Mesenchymal stem cell (in vitro differentiated cells and primary cell): ENCODE data around the gene SSH2.
A peak's percentile ranks its signal among the peaks of the same experiment; 100 is the strongest.

Source experiments
- DNase-seq: peaks from one replicate; pipeline ENCODE4 v3.0.0-alpha.2; 2013
- H2AFZ ChIP-seq: one replicate; pipeline ENCODE4 v1.6.1; 2013; ENCODE audit warnings: low read depth, mild to moderate bottlenecking, control low read depth, inconsistent platforms, low read length, moderate library complexity
- H2AK5ac ChIP-seq: 2 replicates; pipeline ENCODE4 v1.6.1; 2013; ENCODE audit warnings: low read length, moderate library complexity, mild to moderate bottlenecking, inconsistent platforms; ENCODE audit not compliant: severe bottlenecking
- H2BK120ac ChIP-seq: one replicate; pipeline ENCODE4 v1.6.1; 2013; ENCODE audit warnings: low read depth, mild to moderate bottlenecking, inconsistent platforms, low read length, moderate library complexity
- H2BK12ac ChIP-seq, 2 experiments: one replicate each; pipeline ENCODE4 v1.6.1; 2013; ENCODE audit warnings: inconsistent platforms in 2 of 2, low read length in 2 of 2, mild to moderate bottlenecking in 2 of 2, moderate library complexity in 2 of 2, control low read depth in 1 of 2
- H2BK15ac ChIP-seq: one replicate; pipeline ENCODE4 v1.6.1; 2013; ENCODE audit warnings: mild to moderate bottlenecking, low read depth, inconsistent platforms; ENCODE audit not compliant: poor library complexity, severe bottlenecking
- H2BK5ac ChIP-seq: 2 replicates; pipeline ENCODE4 v1.6.1; 2013; ENCODE audit warnings: low read depth, mild to moderate bottlenecking, low read length, control low read depth, inconsistent platforms; ENCODE audit not compliant: poor library complexity, severe bottlenecking
- H3K14ac ChIP-seq, 2 experiments: one replicate each; pipeline ENCODE4 v1.6.1; 2013; ENCODE audit warnings: inconsistent platforms in 2 of 2, low read length in 2 of 2, control low read depth in 1 of 2, mild to moderate bottlenecking in 1 of 2, moderate library complexity in 1 of 2
- H3K18ac ChIP-seq, 2 experiments: one replicate each; pipeline ENCODE4 v1.6.1; 2013; ENCODE audit warnings: inconsistent platforms in 2 of 2, low read length in 2 of 2, control low read depth in 1 of 2, low read depth in 1 of 2, mild to moderate bottlenecking in 1 of 2
- H3K23ac ChIP-seq, 2 experiments: one replicate each; pipeline ENCODE4 v1.6.1; 2013; ENCODE audit warnings: inconsistent platforms in 2 of 2, low read length in 2 of 2, mild to moderate bottlenecking in 2 of 2, moderate library complexity in 2 of 2, control low read depth in 1 of 2
- H3K27ac ChIP-seq: 2 replicates; pipeline ENCODE4 v1.5.1; 2013; ENCODE audit warnings: mild to moderate bottlenecking, moderate library complexity, low read length, control low read depth, inconsistent platforms; ENCODE audit not compliant: poor library complexity, severe bottlenecking
- H3K27me3 ChIP-seq, 2 experiments: 2 replicates each; pipeline versions ENCODE4 v1.6.1 to v1.7.0; 2013; ENCODE audit warnings: low read length in 2 of 2, mild to moderate bottlenecking in 2 of 2, moderate library complexity in 2 of 2, control low read depth in 1 of 2, inconsistent platforms in 1 of 2; ENCODE audit not compliant: control insufficient read depth in 1 of 2, insufficient read depth in 1 of 2
- H3K36me3 ChIP-seq, 2 experiments: 2 replicates each; pipeline versions ENCODE4 v1.6.1 to v1.7.0; 2013; ENCODE audit warnings: low read length in 2 of 2, control low read depth in 1 of 2, inconsistent platforms in 1 of 2, low read depth in 1 of 2, mild to moderate bottlenecking in 1 of 2; ENCODE audit not compliant: insufficient read depth in 2 of 2, control insufficient read depth in 1 of 2
- H3K4ac ChIP-seq, 2 experiments: one replicate each; pipeline ENCODE4 v1.6.1; 2013; ENCODE audit warnings: inconsistent platforms in 2 of 2, low read length in 2 of 2, mild to moderate bottlenecking in 2 of 2, moderate library complexity in 2 of 2, control low read depth in 1 of 2, low read depth in 1 of 2
- H3K4me1 ChIP-seq: 2 replicates; pipeline ENCODE4 v1.6.1; 2013; ENCODE audit warnings: low read depth, low read length, control low read depth; ENCODE audit not compliant: control insufficient read depth, insufficient read depth
- H3K4me2 ChIP-seq: 2 replicates; pipeline ENCODE4 v1.6.1; 2013; ENCODE audit warnings: low read length, mild to moderate bottlenecking, inconsistent platforms; ENCODE audit not compliant: poor library complexity, severe bottlenecking
- H3K4me3 ChIP-seq, 2 experiments: 2 replicates each; pipeline versions ENCODE4 v1.5.1 to v1.7.0; 2013; ENCODE audit warnings: low read length in 2 of 2, mild to moderate bottlenecking in 2 of 2, control low read depth in 1 of 2, low read depth in 1 of 2; ENCODE audit not compliant: insufficient read depth in 1 of 2
- H3K79me1 ChIP-seq: replicated peaks from 2 replicates; pipeline ENCODE4 v1.6.1; 2013; ENCODE audit warnings: mild to moderate bottlenecking, control low read depth, low read length, inconsistent platforms; ENCODE audit not compliant: poor library complexity, severe bottlenecking
- H3K9ac ChIP-seq: 2 replicates; pipeline ENCODE4 v1.7.0; 2013; ENCODE audit warnings: mild to moderate bottlenecking, low read length, moderate library complexity
- H3K9me3 ChIP-seq: 2 replicates; pipeline ENCODE4 v1.7.0; 2013; ENCODE audit warnings: mild to moderate bottlenecking, low read length; ENCODE audit not compliant: control insufficient read depth
- H4K8ac ChIP-seq: one replicate; pipeline ENCODE4 v1.6.1; 2013; ENCODE audit warnings: inconsistent platforms, mild to moderate bottlenecking, low read length, moderate library complexity
- H4K91ac ChIP-seq: one replicate; pipeline ENCODE4 v1.6.1; 2013; ENCODE audit warnings: mild to moderate bottlenecking, low read length, inconsistent platforms
- WGBS: methylation state at CpG from one replicate; pipeline ENCODE4 v1.1.7; 2013; ENCODE audit warnings: mixed read lengths; 5-methylcytosine and 5-hydroxymethylcytosine counted together

The SSH2 gene

GRCh38 chr17:29619251-29619650 is 310.8 kb downstream of the SSH2 start:
- H3K14ac ChIP-seq, result peak overlapping the region in 1 of 2 experiments; percentile 74
- H3K27ac ChIP-seq, result no peak overlapping the region
- no peak overlapping the region for H2AK5ac ChIP-seq
- no peak overlapping the region for H3K4me3 ChIP-seq
- H2BK120ac ChIP-seq, result no peak overlapping the region
- H2BK15ac ChIP-seq, result no peak overlapping the region
- peaks cover 0 to 3% of the 10 kb centered on the region in 2 experiments for H3K36me3 ChIP-seq
- H3K79me1 ChIP-seq, result no peaks in the 10 kb centered on the region
- no peak overlapping the region for H2AFZ ChIP-seq
- H4K91ac ChIP-seq, result peak overlapping the region; percentile 34
- peaks cover 8 to 9% of the 10 kb centered on the region in 2 experiments for H3K27me3 ChIP-seq
- peak; percentile 55 for DNase-seq
- H3K4me2 ChIP-seq, result no peak overlapping the region
- no peak overlapping the region for H3K9ac ChIP-seq
- H2BK5ac ChIP-seq, result no peak overlapping the region
- peaks cover 60% of the 10 kb centered on the region for H3K4me1 ChIP-seq
- no peak overlapping the region for H3K18ac ChIP-seq
- H3K4ac ChIP-seq, result no peak overlapping the region
- H3K9me3 ChIP-seq, result no peaks in the 10 kb centered on the region
- peak overlapping the region in 1 of 2 experiments; percentile 5 for H3K23ac ChIP-seq
- H4K8ac ChIP-seq, result no peak overlapping the region
- peak overlapping the region in 1 of 2 experiments; percentile 32 for H2BK12ac ChIP-seq

- Histone ChIP-seq H3K9me3 (no peaks in the 10 kb centered on the region), H3K18ac (peak overlapping the region in 1 of 2 experiments; percentile 49), H3K27ac (no peak overlapping the region), H3K36me3 (peaks cover 0 to 3% of the 10 kb centered on the region in 2 experiments), H3K23ac (no peak overlapping the region), H3K14ac (no peak overlapping the region), H2AFZ (no peak overlapping the region), H4K91ac (no peak overlapping the region), H3K9ac (no peak overlapping the region), H3K4me1 (peaks cover 67% of the 10 kb centered on the region), H2BK12ac (peak overlapping the region in 1 of 2 experiments; percentile 50), H2BK15ac (peak overlapping the region; percentile 26), H3K4me3 (peak overlapping the region in 1 of 2 experiments; percentile 28), H2BK5ac (no peak overlapping the region), H4K8ac (no peak overlapping the region), H2AK5ac (no peak overlapping the region), H3K4me2 (peak overlapping the region; percentile 70), H3K79me1 (no peaks in the 10 kb centered on the region), H3K27me3 (peaks cover 8 to 9% of the 10 kb centered on the region in 2 experiments), H3K4ac (peak overlapping the region in 1 of 2 experiments; percentile 27), H2BK120ac (no peak overlapping the region)
- DNase-seq, result no peak
- 45% methylated on average over 18 of the region's 22 CpGs for WGBS
Observed at GRCh38 chr17:29618272-29619065, 311.6 kb downstream of the SSH2 start.

DNA sequence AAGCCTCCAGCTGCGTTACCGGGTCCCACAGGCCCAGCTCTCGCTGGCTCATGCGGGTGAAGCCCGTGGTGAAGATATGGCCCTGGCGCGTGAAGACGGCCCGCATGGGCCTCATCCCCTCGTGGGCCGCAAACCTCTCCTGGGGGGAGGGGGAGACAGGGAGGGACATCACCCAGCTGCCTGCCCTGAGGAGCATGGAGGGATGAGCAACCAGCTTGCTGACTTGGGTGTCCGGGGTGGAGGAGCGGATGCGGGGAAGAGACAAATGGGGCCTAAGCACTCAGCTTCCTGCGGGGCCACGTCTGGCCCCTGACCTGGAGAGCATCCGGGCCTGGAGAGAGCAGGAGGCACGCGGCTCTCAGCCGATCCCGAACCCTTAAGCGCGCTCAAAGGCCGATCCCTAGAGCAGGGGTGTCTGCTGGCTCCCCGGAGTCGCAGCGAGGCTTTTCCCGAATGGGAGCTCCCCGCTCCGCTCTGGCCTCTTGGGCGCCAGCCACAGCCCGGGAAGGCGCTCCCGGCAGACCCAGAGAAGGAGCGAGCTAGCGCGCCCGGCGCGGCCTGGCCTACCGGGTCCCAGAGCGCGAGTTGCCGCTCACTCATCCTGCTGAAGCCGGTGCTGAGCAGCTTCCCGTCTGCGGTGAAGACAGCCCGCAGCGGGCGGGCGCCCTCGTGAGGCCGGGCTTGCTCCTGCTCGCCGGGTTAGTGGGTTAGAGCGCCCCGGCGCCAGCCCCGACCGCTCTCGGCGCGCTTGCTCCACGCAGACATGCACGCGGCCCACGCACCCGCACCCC is 312.4 kb downstream of the SSH2 start:
- Histone ChIP-seq H4K91ac (no peak overlapping the region), H3K9ac (peak overlapping the region; percentile 87), H2AFZ (peak overlapping the region; percentile 34), H2BK12ac (peak overlapping the region in 1 of 2 experiments; percentile 50), H3K4me2 (peak overlapping the region; percentile 70), H3K4ac (peak overlapping the region in 1 of 2 experiments; percentile 27), H2BK120ac (no peak overlapping the region), H4K8ac (peak overlapping the region; percentile 76), H3K4me1 (peaks cover 67% of the 10 kb centered on the region), H3K23ac (peak overlapping the region in 1 of 2 experiments; percentile 41), H3K27me3 (peaks cover 8 to 9% of the 10 kb centered on the region in 2 experiments), H2BK15ac (peak overlapping the region; percentile 26), H2BK5ac (no peak overlapping the region), H3K9me3 (no peaks in the 10 kb centered on the region), H3K18ac (peak overlapping the region; percentile 56 to 57), H3K27ac (no peak overlapping the region), H3K4me3 (peak overlapping the region; percentile 35 to 47), H3K36me3 (peaks cover 0 to 11% of the 10 kb centered on the region in 2 experiments), H2AK5ac (no peak overlapping the region), H3K79me1 (no peaks in the 10 kb centered on the region), H3K14ac (peak overlapping the region in 1 of 2 experiments; percentile 42)
- peak; percentile 71 for DNase-seq
- 13% methylated on average over 68 of the region's 68 CpGs for WGBS

DNA sequence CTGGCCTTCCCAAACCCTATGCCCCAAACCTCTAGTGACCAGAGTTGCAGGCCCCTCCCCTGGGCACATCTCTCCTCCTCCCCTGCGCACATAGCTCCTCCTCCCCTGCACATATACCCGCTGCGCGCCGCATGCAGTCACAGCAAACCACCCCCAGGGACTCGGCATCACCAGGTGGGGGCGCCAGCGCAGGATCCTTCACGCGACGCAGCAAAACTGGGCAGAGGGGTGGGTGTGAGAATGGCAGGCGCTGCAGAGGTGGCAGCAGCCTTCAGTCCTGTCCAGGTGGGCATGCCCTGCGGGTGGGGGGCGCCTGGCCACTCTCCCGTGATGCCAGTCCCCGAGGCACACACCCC is 312.9 kb downstream of the SSH2 start:
- Histone ChIP-seq H3K18ac (peak overlapping the region in 1 of 2 experiments; percentile 56), H2AK5ac (no peak overlapping the region), H3K14ac (no peak overlapping the region), H2BK120ac (no peak overlapping the region), H3K36me3 (peaks cover 0 to 15% of the 10 kb centered on the region in 2 experiments), H3K9ac (peak overlapping the region; percentile 87), H3K27ac (no peak overlapping the region), H2AFZ (no peak overlapping the region), H4K8ac (no peak overlapping the region), H4K91ac (no peak overlapping the region), H3K23ac (peak overlapping the region in 1 of 2 experiments; percentile 41), H2BK12ac (no peak overlapping the region), H3K4me3 (peak overlapping the region in 1 of 2 experiments; percentile 47), H3K27me3 (peaks cover 8 to 9% of the 10 kb centered on the region in 2 experiments), H2BK5ac (no peak overlapping the region), H3K9me3 (no peaks in the 10 kb centered on the region), H2BK15ac (no peak overlapping the region), H3K4ac (no peak overlapping the region), H3K4me2 (peak overlapping the region; percentile 70), H3K79me1 (no peaks in the 10 kb centered on the region), H3K4me1 (peaks cover 63% of the 10 kb centered on the region)
- WGBS, result 8% methylated on average over 11 of the region's 16 CpGs
- DNase-seq, result peak; percentile 75
